Ishikawa (cell line): ENCODE data around the gene DDIAS.

ENCODE experiments used
- FOXM1 ChIP-seq: IDR thresholded peaks from 2 replicates; pipeline ENCODE4 v1.6.1; 2012; ENCODE audit warnings: low read depth, borderline replicate concordance
- NFIC ChIP-seq: IDR thresholded peaks from 2 replicates; pipeline ENCODE4 v1.6.1; 2012
- TAF1 ChIP-seq: IDR thresholded peaks from 2 replicates; pipeline ENCODE4 v1.6.1; 2012; ENCODE audit warnings: low read depth, mild to moderate bottlenecking
- USF1 ChIP-seq: IDR thresholded peaks from 2 replicates; pipeline ENCODE4 v1.6.1; 2012
- TF ChIP-seq, protein P1 (sequence below): IDR thresholded peaks from 2 replicates; pipeline ENCODE4 v1.6.1; 2012
- TF ChIP-seq, protein P2 (sequence below): IDR thresholded peaks from 2 replicates; pipeline ENCODE4 v1.6.1; 2012; ENCODE audit warnings: low read depth, mild to moderate bottlenecking

GRCh38 chr11:82857145-82857544, 44.4 kb upstream of the DDIAS start:
- TF ChIP-seq, protein P1, sequence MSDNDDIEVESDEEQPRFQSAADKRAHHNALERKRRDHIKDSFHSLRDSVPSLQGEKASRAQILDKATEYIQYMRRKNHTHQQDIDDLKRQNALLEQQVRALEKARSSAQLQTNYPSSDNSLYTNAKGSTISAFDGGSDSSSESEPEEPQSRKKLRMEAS, result no peak
- TF ChIP-seq, protein P2, sequence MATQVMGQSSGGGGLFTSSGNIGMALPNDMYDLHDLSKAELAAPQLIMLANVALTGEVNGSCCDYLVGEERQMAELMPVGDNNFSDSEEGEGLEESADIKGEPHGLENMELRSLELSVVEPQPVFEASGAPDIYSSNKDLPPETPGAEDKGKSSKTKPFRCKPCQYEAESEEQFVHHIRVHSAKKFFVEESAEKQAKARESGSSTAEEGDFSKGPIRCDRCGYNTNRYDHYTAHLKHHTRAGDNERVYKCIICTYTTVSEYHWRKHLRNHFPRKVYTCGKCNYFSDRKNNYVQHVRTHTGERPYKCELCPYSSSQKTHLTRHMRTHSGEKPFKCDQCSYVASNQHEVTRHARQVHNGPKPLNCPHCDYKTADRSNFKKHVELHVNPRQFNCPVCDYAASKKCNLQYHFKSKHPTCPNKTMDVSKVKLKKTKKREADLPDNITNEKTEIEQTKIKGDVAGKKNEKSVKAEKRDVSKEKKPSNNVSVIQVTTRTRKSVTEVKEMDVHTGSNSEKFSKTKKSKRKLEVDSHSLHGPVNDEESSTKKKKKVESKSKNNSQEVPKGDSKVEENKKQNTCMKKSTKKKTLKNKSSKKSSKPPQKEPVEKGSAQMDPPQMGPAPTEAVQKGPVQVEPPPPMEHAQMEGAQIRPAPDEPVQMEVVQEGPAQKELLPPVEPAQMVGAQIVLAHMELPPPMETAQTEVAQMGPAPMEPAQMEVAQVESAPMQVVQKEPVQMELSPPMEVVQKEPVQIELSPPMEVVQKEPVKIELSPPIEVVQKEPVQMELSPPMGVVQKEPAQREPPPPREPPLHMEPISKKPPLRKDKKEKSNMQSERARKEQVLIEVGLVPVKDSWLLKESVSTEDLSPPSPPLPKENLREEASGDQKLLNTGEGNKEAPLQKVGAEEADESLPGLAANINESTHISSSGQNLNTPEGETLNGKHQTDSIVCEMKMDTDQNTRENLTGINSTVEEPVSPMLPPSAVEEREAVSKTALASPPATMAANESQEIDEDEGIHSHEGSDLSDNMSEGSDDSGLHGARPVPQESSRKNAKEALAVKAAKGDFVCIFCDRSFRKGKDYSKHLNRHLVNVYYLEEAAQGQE, result no peak
- TF ChIP-seq FOXM1 (no peak), TAF1 (no peak), USF1 (no peak), NFIC (no peak)
